ENCODE measurements around the gene VRK2. TPM values are rescaled to one million over a fixed set of nuclear protein-coding genes. Genes with fewer than 3 reads are reported as not detected.

Gene VRK2
- total and polyA plus RNA-seq, 10 of the 15 experiments (the other 5 are each of a cell fraction or from before 2014, with no cell fraction given), result 26.5 to 78.0 (median 57.3) TPM

DNA sequence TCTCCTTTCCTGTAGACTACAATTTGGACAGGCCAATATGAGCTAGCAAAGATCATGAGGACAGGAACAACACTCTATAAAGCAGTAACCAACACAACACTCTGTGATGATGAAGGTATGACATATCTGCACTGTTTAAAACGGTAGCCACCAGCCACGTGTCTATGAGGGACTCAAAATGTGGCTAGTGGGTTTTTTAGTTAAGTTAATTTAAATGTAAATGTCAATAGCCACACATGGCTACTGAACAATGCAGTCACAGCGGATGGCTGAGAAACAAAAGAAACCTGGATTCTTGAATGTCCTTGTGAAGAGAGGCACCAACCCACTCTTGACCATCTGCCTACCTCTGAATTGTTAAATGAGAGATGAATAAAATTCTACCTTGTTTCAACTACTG, 160.6 kb downstream of the VRK2 start:
- ATAC-seq (peak; percentile 17; the same call in 2 of the 3 replicates), DNase-seq (ENCODE audit: low read depth, low spot score) (no peak), FAIRE-seq (no peak)
- RAD21 ChIA-PET (ENCODE audit: unreplicated experiment), result no interaction called here
- Histone ChIP-seq H3K4me1 (ENCODE audit: control insufficient read depth, insufficient read depth, low read length) (no peaks in the 10 kb centered on the region), H3K4me3 (no peak overlapping the region), H3K9ac (ENCODE audit: control insufficient read depth, insufficient read depth, low read length) (no peak overlapping the region), H4K20me1 (ENCODE audit: control insufficient read depth, insufficient read depth) (no peaks in the 10 kb centered on the region), H3K27ac (ENCODE audit: control insufficient read depth, insufficient read depth) (no peak overlapping the region), H3K9me3 (replicated peaks; ENCODE audit: control insufficient read depth, insufficient read depth, low read length) (peaks cover 8% of the 10 kb centered on the region; the same call in 2 of the 3 replicates), H2AFZ (ENCODE audit: control insufficient read depth, low read depth, low read length) (no peak overlapping the region), H3K79me2 (ENCODE audit: control insufficient read depth, insufficient read depth, low read length) (no peaks in the 10 kb centered on the region), H3K4me2 (ENCODE audit: control insufficient read depth, insufficient read depth) (no peak overlapping the region), H3K36me3 (ENCODE audit: control insufficient read depth in 2 of 2, insufficient read depth in 2 of 2, low read length in 1 of 2) (peaks cover 4 to 19% of the 10 kb centered on the region in 2 experiments; a peak in 3 of 4 replicates), H3K27me3 (replicated peaks in 1 of 2; ENCODE audit: control insufficient read depth in 2 of 2, insufficient read depth in 2 of 2, low read length in 1 of 2) (no peaks in the 10 kb centered on the region)
- in situ Hi-C loops (cut with MboI), result no loop called here
- POLR2A ChIA-PET, result interaction anchor here (0.6 kb wide), 1 partner anchor 20 kb away, joined by 3 read pairs; no protein-coding TSS in a partner anchor
- no peak for TF ChIP-seq IKZF1 (conservative IDR thresholded peaks at IDR 0.05)
- no peak for TF ChIP-seq TCF7 (IDR thresholded peaks at IDR 0.05; ENCODE audit: borderline replicate concordance)
- TF ChIP-seq, protein P1, sequence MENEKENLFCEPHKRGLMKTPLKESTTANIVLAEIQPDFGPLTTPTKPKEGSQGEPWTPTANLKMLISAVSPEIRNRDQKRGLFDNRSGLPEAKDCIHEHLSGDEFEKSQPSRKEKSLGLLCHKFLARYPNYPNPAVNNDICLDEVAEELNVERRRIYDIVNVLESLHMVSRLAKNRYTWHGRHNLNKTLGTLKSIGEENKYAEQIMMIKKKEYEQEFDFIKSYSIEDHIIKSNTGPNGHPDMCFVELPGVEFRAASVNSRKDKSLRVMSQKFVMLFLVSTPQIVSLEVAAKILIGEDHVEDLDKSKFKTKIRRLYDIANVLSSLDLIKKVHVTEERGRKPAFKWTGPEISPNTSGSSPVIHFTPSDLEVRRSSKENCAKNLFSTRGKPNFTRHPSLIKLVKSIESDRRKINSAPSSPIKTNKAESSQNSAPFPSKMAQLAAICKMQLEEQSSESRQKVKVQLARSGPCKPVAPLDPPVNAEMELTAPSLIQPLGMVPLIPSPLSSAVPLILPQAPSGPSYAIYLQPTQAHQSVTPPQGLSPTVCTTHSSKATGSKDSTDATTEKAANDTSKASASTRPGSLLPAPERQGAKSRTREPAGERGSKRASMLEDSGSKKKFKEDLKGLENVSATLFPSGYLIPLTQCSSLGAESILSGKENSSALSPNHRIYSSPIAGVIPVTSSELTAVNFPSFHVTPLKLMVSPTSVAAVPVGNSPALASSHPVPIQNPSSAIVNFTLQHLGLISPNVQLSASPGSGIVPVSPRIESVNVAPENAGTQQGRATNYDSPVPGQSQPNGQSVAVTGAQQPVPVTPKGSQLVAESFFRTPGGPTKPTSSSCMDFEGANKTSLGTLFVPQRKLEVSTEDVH (IDR thresholded peaks at IDR 0.05; ENCODE audit: low read depth, partially characterized antibody), result no peak
- no peak for TF ChIP-seq NFYA (IDR thresholded peaks at IDR 0.05; ENCODE audit: borderline replicate concordance, low read depth, low read length)
- TF ChIP-seq, protein P2, sequence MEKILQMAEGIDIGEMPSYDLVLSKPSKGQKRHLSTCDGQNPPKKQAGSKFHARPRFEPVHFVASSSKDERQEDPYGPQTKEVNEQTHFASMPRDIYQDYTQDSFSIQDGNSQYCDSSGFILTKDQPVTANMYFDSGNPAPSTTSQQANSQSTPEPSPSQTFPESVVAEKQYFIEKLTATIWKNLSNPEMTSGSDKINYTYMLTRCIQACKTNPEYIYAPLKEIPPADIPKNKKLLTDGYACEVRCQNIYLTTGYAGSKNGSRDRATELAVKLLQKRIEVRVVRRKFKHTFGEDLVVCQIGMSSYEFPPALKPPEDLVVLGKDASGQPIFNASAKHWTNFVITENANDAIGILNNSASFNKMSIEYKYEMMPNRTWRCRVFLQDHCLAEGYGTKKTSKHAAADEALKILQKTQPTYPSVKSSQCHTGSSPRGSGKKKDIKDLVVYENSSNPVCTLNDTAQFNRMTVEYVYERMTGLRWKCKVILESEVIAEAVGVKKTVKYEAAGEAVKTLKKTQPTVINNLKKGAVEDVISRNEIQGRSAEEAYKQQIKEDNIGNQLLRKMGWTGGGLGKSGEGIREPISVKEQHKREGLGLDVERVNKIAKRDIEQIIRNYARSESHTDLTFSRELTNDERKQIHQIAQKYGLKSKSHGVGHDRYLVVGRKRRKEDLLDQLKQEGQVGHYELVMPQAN (conservative IDR thresholded peaks at IDR 0.05), result no peak
- TF ChIP-seq RB1 (IDR thresholded peaks at IDR 0.05; ENCODE audit: borderline replicate concordance), result no peak
- TF ChIP-seq KDM1A (IDR thresholded peaks at IDR 0.05; ENCODE audit: borderline replicate concordance), result no peak
- no peak for TF ChIP-seq EGR1 (IDR thresholded peaks at IDR 0.05; ENCODE audit: borderline replicate concordance in 1 of 2, low read depth in 2 of 2, low read length in 2 of 2)
- no peak for TF ChIP-seq HDAC6 (IDR thresholded peaks at IDR 0.05; ENCODE audit: unreplicated experiment)
- SMC1A ChIA-PET (ENCODE audit: uncharacterized antibody, unreplicated experiment), result interaction anchor here (2.9 kb wide), 1 partner anchor 16 kb away, joined by 8 read pairs; no protein-coding TSS in a partner anchor
- intact Hi-C loops (cut with micrococcal nuclease; ENCODE audit: unreplicated experiment), result no loop called here
- CTCF ChIA-PET, result interaction anchor here (1.5 to 2.6 kb wide), 2 partner anchors 11 to 241 kb away, joined by 5 to 10 read pairs; no protein-coding TSS in a partner anchor
- WGBS (ENCODE audit: insufficient coverage, insufficient replicate concordance, low lambda C conversion rate, missing lambda C conversion rate), result 99% methylated on average over 3 of the region's 3 CpGs
- BruUV-seq (replicated peaks), result no TSS peak

Other genes with a start within 250 kb of the VRK2 start
- 37.4 and 55.3 TPM in 2 replicates for gene FANCL, start 194.5 kb downstream of the VRK2 start, total RNA-seq (2014; rRNA removed)
- 39.8 and 41.2 TPM in 2 replicates for gene FANCL, start 194.5 kb downstream of the VRK2 start, total RNA-seq (2014; rRNA removed; fragmentation: Illumina TruSeq; extraction: Trizol)
- gene FANCL, start 194.5 kb downstream of the VRK2 start, total RNA-seq (2021), result 30.8 and 31.5 TPM in 2 replicates
- 90.5 and 153 TPM in 2 replicates for gene FANCL, start 194.5 kb downstream of the VRK2 start, polyA plus RNA-seq (2011; rRNA removed)
- gene FANCL, start 194.5 kb downstream of the VRK2 start, polyA plus RNA-seq (2014; fragmentation: Illumina TruSeq; extraction: Trizol), result 34.8 and 47.4 TPM in 2 replicates
- gene FANCL, start 194.5 kb downstream of the VRK2 start, polyA plus RNA-seq (2014; fragmentation: Nextera tagmentation; extraction: Ambion mirVana), result 10 to 100 TPM; 69.1 to 74.9 TPM
- 38.2 and 50.9 TPM in 2 replicates for gene FANCL, start 194.5 kb downstream of the VRK2 start, polyA plus RNA-seq (2014; rRNA removed)
- 10 to 100 TPM; 53.8 to 54.1 TPM for gene FANCL, start 194.5 kb downstream of the VRK2 start, polyA plus RNA-seq (2016; fragmentation: Nextera tagmentation; extraction: Ambion mirVana)